Measurements from ENCODE around the gene BRIX1. TPM values are rescaled to one million over a fixed set of nuclear protein-coding genes. Genes with fewer than 3 reads are reported as not detected.
A peak's percentile ranks its signal among the peaks of the same experiment; 100 is the strongest.

BRIX1 gene
- total RNA-seq, 1 experiment from 2014 or later, result 76.4 TPM

DNA sequence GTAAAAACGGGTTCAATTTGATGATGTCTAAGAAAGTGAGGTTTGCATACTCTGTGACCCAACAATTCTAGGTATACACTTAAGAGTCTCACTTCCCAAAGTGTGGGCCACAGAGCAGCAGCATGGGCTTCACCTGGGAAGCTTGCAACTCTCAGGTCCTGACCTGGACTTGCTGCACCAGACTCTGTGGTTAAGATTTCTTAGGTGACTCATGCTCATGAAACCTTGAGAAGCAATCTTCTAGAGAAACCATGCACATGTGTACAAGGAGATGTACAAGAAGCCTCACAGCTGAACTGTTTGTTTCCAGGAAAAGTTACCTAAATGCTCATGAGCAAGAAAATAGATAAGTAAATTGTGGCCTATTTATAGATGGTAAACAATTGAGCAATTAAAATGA lies 43.8 kb downstream of the BRIX1 start:
- no peak overlapping the region for H3K4me3 ChIP-seq (replicated peaks in 1 of 2; ENCODE audit: low read depth in 1 of 2, low read length in 2 of 2)
- peaks cover 0 to 6% of the 10 kb centered on the region in 2 experiments; a peak in 2 of 4 replicates for H3K4me1 ChIP-seq (ENCODE audit: control insufficient read depth in 1 of 2, insufficient read depth in 2 of 2, low read length in 2 of 2)
- H2AFZ ChIP-seq (ENCODE audit: low read depth, low read length, poor library complexity, severe bottlenecking), result no peak overlapping the region
- ChIA-PET RAD21 (ENCODE audit: low non-redundant PET in 1 of 2, low total read pairs in 2 of 2, uncharacterized antibody in 2 of 2, unreplicated experiment in 2 of 2) (no interaction called here), POLR2A (no interaction called here), CTCF (interaction anchor here (2.7 kb wide), 1 partner anchor 44 kb away, joined by 18 read pairs; no protein-coding TSS in a partner anchor)
- intact Hi-C loops (cut with micrococcal nuclease), result loop anchor here (2.0 kb wide), 1 partner anchor 43 kb away; no protein-coding TSS in a partner anchor
- no peak overlapping the region for H3K9ac ChIP-seq (ENCODE audit: low read length)
- no TSS peak for BruUV-seq (replicated peaks)
- no peaks in the 10 kb centered on the region for H3K27me3 ChIP-seq (ENCODE audit: insufficient read depth, low read length)
- H3K4me2 ChIP-seq (ENCODE audit: low read length), result peak overlapping the region; percentile 1; the same call in 1 of the 2 replicates
- H3K9me3 ChIP-seq (ENCODE audit: control insufficient read depth in 1 of 2, insufficient read depth in 1 of 2, low read depth in 1 of 2, low read length in 2 of 2), result no peaks in the 10 kb centered on the region
- 0 out of 2 replicates have a peak, but pooled peaks have one; percentile 60 for ATAC-seq
- no peaks in the 10 kb centered on the region for H4K20me1 ChIP-seq (ENCODE audit: insufficient read depth)
- H3K9me2 ChIP-seq (ENCODE audit: insufficient read depth), result no peaks in the 10 kb centered on the region
- H3K36me3 ChIP-seq (ENCODE audit: control insufficient read depth in 1 of 2, insufficient read depth in 2 of 2, low read length in 2 of 2), result peaks cover 0 to 2% of the 10 kb centered on the region in 2 experiments; a peak in 1 of 4 replicates
- H3K79me2 ChIP-seq (ENCODE audit: insufficient read depth, low read length), result no peaks in the 10 kb centered on the region
- TF ChIP-seq EGR1 (IDR thresholded peaks at IDR 0.05; ENCODE audit: low read depth), result no peak
- no peak for TF ChIP-seq SP1 (IDR thresholded peaks at IDR 0.05; ENCODE audit: low read depth)
- TF ChIP-seq POLR2A (IDR thresholded peaks at IDR 0.05; ENCODE audit: borderline replicate concordance, extremely low read depth, insufficient read depth, insufficient read length), result no peak
- TF ChIP-seq REST (IDR thresholded peaks at IDR 0.05; ENCODE audit: low read depth), result no peak
- no peak for TF ChIP-seq CEBPB (IDR thresholded peaks at IDR 0.05; ENCODE audit: low read depth)
- no peak for TF ChIP-seq ELF1 (IDR thresholded peaks at IDR 0.05; ENCODE audit: borderline replicate concordance, low read depth)
- TF ChIP-seq CTCF (IDR thresholded peaks at IDR 0.05 in 2 of 3, conservative IDR thresholded peaks at IDR 0.05 in 1 of 3; ENCODE audit: borderline replicate concordance in 1 of 3, insufficient read depth in 1 of 3, low read depth in 2 of 3, low read length in 2 of 3), result no peak
- TF ChIP-seq EZH2phosphoT487 (IDR thresholded peaks at IDR 0.05; ENCODE audit: borderline replicate concordance), result no peak
- TF ChIP-seq ZNF274 (IDR thresholded peaks at IDR 0.05; ENCODE audit: low read depth, low read length), result no peak
- no peak for TF ChIP-seq ZFX (IDR thresholded peaks at IDR 0.05)
- DNase-seq (ENCODE audit: low read depth, low spot score), result no peak
- no peak overlapping the region for H3K27ac ChIP-seq (ENCODE audit: low read depth, low read length)

All from HCT116 (cell line).